HG02852 (cell line): ENCODE data around the gene PRC1.
A peak's percentile ranks its signal among the peaks of the same experiment; 100 is the strongest.
"Not testable (repeated sequence)": the region's sequence is repeated elsewhere in the genome, so short reads cannot be mapped to it uniquely, and the experiment has no call there.

Source experiments
- ATAC-seq: cut with Tn5 transposase; IDR thresholded peaks from one replicate; pipeline ENCODE4 v1.9.1; 2021; ENCODE audit warnings: mild to moderate bottlenecking, moderate library complexity; ENCODE audit not compliant: unreplicated experiment

PRC1 gene

DNA sequence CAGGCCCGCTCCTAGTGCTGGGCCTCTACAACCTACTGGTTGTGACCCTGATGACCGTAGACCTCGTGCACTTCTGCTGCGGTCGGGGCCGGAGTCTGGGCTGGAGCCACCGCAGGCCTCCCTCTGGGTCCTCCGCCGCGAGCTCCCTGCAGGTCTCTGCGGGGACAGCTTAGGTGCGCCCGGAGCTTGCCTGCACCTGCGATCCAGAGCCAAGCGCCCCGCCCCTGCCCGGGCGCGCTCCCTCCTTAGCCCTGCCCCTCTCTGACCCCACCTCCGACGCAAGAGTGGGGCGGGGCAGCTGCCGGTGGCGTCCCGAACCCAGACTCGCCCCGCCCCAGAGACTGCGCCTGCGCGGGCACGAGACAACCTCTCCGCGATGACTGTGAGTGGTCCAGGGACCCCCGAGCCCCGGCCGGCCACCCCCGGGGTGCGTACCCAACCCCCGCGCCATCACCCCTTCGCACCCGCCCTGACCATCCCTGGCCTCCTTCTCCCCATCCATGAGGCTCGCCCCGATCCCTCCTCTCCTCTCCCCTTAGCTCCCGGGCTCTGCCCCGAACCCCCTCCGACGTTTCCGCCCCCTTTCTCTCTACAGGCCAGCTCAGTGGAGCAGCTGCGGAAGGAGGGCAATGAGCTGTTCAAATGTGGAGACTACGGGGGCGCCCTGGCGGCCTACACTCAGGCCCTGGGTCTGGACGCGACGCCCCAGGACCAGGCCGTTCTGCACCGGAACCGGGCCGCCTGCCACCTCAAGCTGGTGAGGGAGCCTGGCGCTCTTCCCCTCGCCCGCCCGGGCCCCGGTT lies 59.2 kb downstream of the PRC1 start, which contains the start of gene UNC45A:
Gene UNC45A, plus strand, starts transcription at position 337 of the 803 bp plus-strand sequence. Its CDS starts 40 bp downstream, at position 377.
- peak; percentile 64 for ATAC-seq

GRCh38 chr15:90934256-90934948 lies 59.9 kb downstream of the PRC1 start:
- ATAC-seq = peak; percentile 30

- no peak for ATAC-seq
Observed at GRCh38 chr15:90933301-90933700, 61.0 kb downstream of the PRC1 start.

DNA sequence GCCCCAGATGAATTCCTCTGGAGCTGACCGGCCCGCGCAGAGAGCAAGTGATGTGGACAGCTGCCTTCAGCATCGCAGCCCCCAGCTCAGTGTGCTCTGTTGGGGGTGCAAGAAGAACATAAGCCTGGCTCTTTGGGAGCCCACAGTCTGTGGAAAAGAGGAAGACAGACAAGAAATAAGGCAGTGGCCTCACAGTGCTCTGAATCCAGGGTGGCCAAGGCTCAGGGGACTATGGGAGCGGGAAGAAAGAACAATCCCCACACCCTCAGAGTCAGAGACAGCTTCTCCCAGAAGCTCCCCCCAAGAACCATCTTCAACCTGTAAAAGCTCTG lies 61.7 kb downstream of the PRC1 start:
- no peak for ATAC-seq

GRCh38 chr15:90931828-90932659 lies 62.3 kb downstream of the PRC1 start, which contains the start of gene HDDC3:
HDDC3 (minus strand) TSS chr15:90932549; CDS start chr15:90932540, 9 bp downstream.
- peak; percentile 37 for ATAC-seq

GRCh38 chr15:90931575-90931827 lies 62.8 kb downstream of the PRC1 start:
- ATAC-seq = no peak

- no peak for ATAC-seq
Observed at GRCh38 chr15:90930861-90931574, 63.3 kb downstream of the PRC1 start.

GRCh38 chr15:90929246-90930019 lies 64.9 kb downstream of the PRC1 start:
- no peak for ATAC-seq

DNA sequence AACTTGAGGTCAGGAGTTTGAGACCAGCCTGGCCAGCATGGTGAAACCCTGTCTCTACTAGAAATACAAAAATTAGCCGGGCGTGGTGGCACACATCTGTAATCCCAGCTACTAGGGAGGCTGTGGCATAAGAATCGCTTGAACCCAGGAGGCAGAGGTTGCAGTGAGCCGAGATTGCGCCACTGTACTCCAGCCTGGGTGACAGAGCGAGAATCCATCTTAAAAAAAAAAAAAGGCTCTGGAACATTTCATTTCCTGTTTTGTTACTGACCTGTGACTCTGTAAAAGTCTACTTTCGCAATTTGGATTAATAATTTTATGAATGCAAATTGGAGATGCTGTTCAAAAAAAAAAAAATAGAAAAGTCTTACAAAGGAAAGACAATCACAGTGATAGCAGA lies 66.2 kb downstream of the PRC1 start:
- not testable (repeated sequence) for ATAC-seq

DNA sequence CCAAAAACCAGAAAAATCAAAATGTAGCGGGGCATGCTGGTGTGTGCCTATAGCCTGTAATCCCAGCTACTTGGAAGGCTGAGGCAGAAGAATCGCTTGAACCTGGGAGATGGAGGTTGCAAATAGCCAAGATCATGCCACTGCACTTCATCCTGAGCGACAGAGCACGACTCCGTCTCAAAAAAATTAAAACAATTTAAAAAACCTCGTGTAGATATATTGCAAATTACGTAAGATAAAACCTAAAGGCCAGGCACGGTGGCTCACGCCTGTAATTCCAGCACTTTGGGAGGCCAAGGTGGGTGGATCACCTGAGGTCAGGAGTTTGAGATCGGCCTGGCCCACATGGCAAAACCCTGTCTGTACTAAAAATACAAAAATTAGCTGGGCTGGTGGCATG lies 67.6 kb downstream of the PRC1 start:
- ATAC-seq = not testable (repeated sequence)

DNA sequence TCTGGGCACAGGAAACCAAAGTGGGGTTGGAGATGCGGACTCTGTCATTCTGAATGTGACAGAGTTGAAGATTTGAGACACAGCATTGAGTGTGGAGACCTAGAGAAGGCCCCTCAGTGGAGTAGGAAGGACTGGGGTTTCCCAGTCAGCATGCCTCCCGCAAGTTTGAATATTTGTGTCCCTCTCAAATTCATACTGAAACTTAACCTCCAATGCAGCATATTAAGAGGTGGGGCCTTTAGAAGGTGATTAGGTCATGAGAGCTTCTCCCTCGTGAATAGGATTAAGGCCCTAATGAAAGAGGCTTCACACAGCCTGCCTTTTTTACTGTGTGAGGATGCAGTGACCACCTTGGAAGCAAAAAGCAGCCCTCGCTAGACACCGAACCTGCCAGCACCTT lies 70.0 kb downstream of the PRC1 start:
- peak; percentile 72 for ATAC-seq

- peak; percentile 74 for ATAC-seq
Observed at GRCh38 chr15:90922712-90923322, 71.5 kb downstream of the PRC1 start.

DNA sequence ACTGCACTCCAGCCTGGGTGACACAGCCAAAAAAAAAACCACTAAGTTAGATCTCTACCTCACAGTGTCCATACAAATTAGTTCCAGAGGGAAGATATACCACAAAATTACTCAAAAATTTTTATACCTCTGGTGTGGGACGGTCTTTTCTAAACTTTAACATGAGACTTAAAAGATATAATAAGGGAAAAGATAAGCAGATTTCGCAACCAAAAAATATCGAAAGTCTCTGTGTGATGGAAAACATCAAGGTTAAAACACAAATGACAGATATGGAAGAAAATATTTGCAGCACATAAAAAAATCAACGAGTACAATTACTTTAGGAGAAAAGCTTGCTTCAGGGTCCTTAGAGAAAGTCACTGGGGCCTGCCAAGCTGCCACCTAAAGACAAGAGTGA lies 72.4 kb downstream of the PRC1 start:
- ATAC-seq = no peak

- no peak for ATAC-seq
Observed at GRCh38 chr15:90918835-90919234, 75.5 kb downstream of the PRC1 start.

DNA sequence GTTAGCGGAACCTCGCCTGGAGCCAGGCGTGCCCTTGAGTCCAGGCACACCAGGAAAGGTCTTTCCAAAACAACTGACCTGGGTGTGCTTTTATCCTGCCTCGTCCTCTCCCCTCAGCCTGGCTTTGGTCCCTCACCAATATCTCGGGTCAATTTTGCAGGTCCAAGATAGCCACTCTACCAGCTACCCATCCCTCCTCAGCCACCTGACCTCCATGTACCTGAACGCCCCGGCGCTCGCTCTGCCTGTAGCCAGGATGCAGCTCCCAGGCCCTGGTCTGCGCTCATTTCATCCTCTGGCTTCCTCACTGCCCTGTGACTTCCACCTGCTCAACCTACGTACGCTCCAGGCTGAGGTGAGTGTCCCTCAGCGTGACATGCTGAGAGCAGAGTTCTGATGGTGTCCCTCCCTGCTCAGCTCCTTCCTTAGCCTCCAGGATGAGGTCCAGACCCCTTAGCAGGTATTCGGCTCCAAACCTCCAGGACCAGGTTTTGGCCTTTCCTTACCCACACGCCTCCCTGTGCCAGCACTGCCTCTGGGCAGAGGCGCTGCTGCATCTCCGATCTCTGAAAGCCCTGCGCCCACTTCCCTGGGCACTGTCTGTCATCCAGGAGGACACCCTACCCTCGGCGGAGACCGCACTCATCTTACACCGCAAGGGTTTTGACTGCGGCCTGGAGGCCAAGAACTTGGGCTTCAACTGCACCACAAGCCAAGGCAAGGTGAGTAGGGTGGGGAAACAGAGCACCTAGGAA lies 76.1 kb downstream of the PRC1 start:
- ATAC-seq = no peak

DNA sequence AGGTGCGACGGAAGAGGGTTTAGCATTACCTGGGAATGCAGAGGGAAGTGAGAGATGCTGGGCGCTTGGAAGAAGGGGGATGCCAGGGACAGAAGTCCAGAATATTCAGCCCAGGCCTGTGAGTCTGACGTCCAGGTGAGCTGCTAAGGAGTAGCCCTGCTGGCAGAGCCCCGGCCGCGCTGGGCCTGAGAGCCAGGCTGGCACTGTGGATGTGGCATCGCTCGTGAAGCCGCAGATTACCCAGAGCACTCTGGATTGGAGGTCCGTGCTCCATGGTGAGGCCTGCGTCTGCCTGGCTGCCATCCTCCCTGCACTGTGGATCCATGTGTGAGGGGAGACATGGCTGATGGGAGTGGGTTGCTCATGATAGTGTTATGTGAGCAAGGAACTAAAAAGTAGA lies 76.8 kb downstream of the PRC1 start:
- ATAC-seq = no peak

- ATAC-seq = no peak
Observed at GRCh38 chr15:90916461-90916860, 77.9 kb downstream of the PRC1 start.
